ENCODE results near the gene TWNK.

- TF ChIP-seq POLR2A (IDR thresholded peaks at IDR 0.05; ENCODE audit: low read depth, low read length), result no peak
- no peak for TF ChIP-seq POLR2AphosphoS5 (IDR thresholded peaks at IDR 0.05; ENCODE audit: low read depth, low read length)
Measured at GRCh38 chr10:101020427-101021075, 33.2 kb downstream of the TWNK start.

Data from GM12892 (cell line).